HepG2 (cell line): ENCODE data around the gene LZTS2. TPM values are rescaled to one million over a fixed set of nuclear protein-coding genes. Genes with fewer than 3 reads are reported as not detected.

Experiments
- ATAD3A ChIP-seq: sonication (generic); formaldehyde crosslinking; IDR thresholded peaks from 2 replicates; pipeline ENCODE4 v1.4.0; 2020; ENCODE audit warnings: missing genetic modification reagents
- MAZ ChIP-seq, 2 experiments: sonication (generic) in 1 of 2; formaldehyde crosslinking in 1 of 2; IDR thresholded peaks; 2 replicates each; pipeline versions ENCODE4 v1.5.0 to v1.6.1; 2012 to 2020; ENCODE audit warnings: low read depth in 2 of 2, mild to moderate bottlenecking in 2 of 2, borderline replicate concordance in 1 of 2, improper control_type of control experiment in 1 of 2, low read length in 1 of 2, missing genetic modification reagents in 1 of 2, moderate library complexity in 1 of 2
- NFYB ChIP-seq: sonication (generic); formaldehyde crosslinking; IDR thresholded peaks from 2 replicates; pipeline ENCODE4 v1.4.0; 2020; ENCODE audit warnings: missing genetic modification reagents
- NKX3-1 ChIP-seq: sonication (generic); formaldehyde crosslinking; IDR thresholded peaks from 2 replicates; pipeline ENCODE4 v1.5.0; 2020; ENCODE audit warnings: missing genetic modification reagents
- TARDBP ChIP-seq: sonication (generic); formaldehyde crosslinking; IDR thresholded peaks from 2 replicates; pipeline ENCODE4 v1.8.0; 2022; ENCODE audit warnings: mild to moderate bottlenecking, missing genetic modification reagents
- ZBTB37 ChIP-seq: sonication (generic); formaldehyde crosslinking; IDR thresholded peaks from 2 replicates; pipeline ENCODE4 v1.4.0; 2020; ENCODE audit warnings: mild to moderate bottlenecking, missing genetic modification reagents
- ZBTB40 ChIP-seq, 2 experiments: fragments of 450-650 bp in 1 of 2; sonication (generic) in 1 of 2; formaldehyde crosslinking in 1 of 2; IDR thresholded peaks; 2 replicates each; pipeline versions ENCODE4 v1.6.1 to v1.8.0; 2016 to 2022; ENCODE audit warnings: antibody characterized with exemption in 1 of 2, mild to moderate bottlenecking in 1 of 2, missing genetic modification reagents in 1 of 2
- ZHX2 ChIP-seq, 2 experiments: sonication (generic) in 1 of 2; formaldehyde crosslinking in 1 of 2; IDR thresholded peaks; 2 replicates each; pipeline versions ENCODE4 v1.6.1 to v1.9.0; 2014 to 2022; ENCODE audit warnings: antibody characterized with exemption in 1 of 2, borderline replicate concordance in 1 of 2, inconsistent platforms in 1 of 2, low read depth in 1 of 2, missing genetic modification reagents in 1 of 2
- ZNF569 ChIP-seq: sonication (generic); formaldehyde crosslinking; IDR thresholded peaks from 2 replicates; pipeline ENCODE4 v1.5.0; 2020; ENCODE audit warnings: mild to moderate bottlenecking, missing genetic modification reagents, moderate library complexity, borderline replicate concordance
- ZNF614 ChIP-seq: IDR thresholded peaks from 2 replicates; pipeline ENCODE4 v1.6.1; 2018; ENCODE audit warnings: missing biosample characterization, missing genetic modification reagents, inconsistent platforms, borderline replicate concordance
- polyA plus RNA-seq, 8 experiments: library from polyadenylated mRNA; depleted of rRNA in 3 of 8; stranded (reverse) in 7 of 8; unstranded in 1 of 8; fragments of >200 nt; fragmentation: Illumina TruSeq in 4 of 8; extraction: Trizol in 4 of 8; gene quantifications; 2 replicates each; pipeline versions ENCODE4 v1.2.1 to v1.2.3, GENCODE V29; 2011 to 2016; ENCODE audit warnings: low read depth in 4 of 8, missing spikeins in 1 of 8, mixed read lengths in 1 of 8; ENCODE audit not compliant: insufficient read depth in 1 of 8
- total RNA-seq, 5 experiments: library from RNA; depleted of rRNA; stranded (reverse); fragments of >200 nt; fragmentation: Illumina TruSeq; extraction: Trizol; gene quantifications; 2 replicates each; pipeline ENCODE4 v1.2.3, GENCODE V29; 2016; ENCODE audit warnings: low read depth in 1 of 5

LZTS2 gene
- total and polyA plus RNA-seq, 2 of the 13 experiments (the other 11 are each of a cell fraction or from before 2014, with no cell fraction given): 43.6 to 65.6 TPM

- no peak for TF ChIP-seq MAZ (IDR thresholded peaks at IDR 0.05; ENCODE audit: borderline replicate concordance, low read depth, low read length)
- no peak for TF ChIP-seq MAZ (CRISPR knock-in tag; IDR thresholded peaks at IDR 0.05; ENCODE audit: low read depth)
- no peak for TF ChIP-seq TARDBP (CRISPR knock-in tag)
- TF ChIP-seq ZHX2 (IDR thresholded peaks at IDR 0.05; ENCODE audit: low read depth): no peak
- TF ChIP-seq ZHX2 (CRISPR knock-in tag; IDR thresholded peaks at IDR 0.05; ENCODE audit: borderline replicate concordance): no peak
- no peak for TF ChIP-seq NKX3-1 (CRISPR knock-in tag)
- TF ChIP-seq ZBTB37 (CRISPR knock-in tag): no peak
- no peak for TF ChIP-seq ATAD3A (CRISPR knock-in tag)
- no peak for TF ChIP-seq ZNF569 (CRISPR knock-in tag)
- TF ChIP-seq ZNF614: peak; percentile 45; the same call in 1 of the 2 replicates
- no peak for TF ChIP-seq ZBTB40 (IDR thresholded peaks at IDR 0.05)
- no peak for TF ChIP-seq ZBTB40 (CRISPR knock-in tag; IDR thresholded peaks at IDR 0.05)
- peak; percentile 58; the same call in 1 of the 2 replicates for TF ChIP-seq NFYB (CRISPR knock-in tag)
These were observed 2.0 kb upstream of the LZTS2 start (continued) for GRCh38 chr10:100997360-100998182.
